Neuronal stem cell (in vitro differentiated cells): ENCODE data around the gene POLRMT.

ENCODE experiments used
- DNase-seq: peaks from one replicate; pipeline ENCODE4 v3.0.0-alpha.2; 2013; ENCODE audit warnings: low spot score
- H2AFZ ChIP-seq: one replicate; pipeline ENCODE4 v1.6.1; 2013; ENCODE audit warnings: mild to moderate bottlenecking, low read length, inconsistent platforms
- H2AK5ac ChIP-seq: 2 replicates; pipeline ENCODE4 v1.6.1; 2013; ENCODE audit warnings: low read depth, mild to moderate bottlenecking, inconsistent platforms, low read length, moderate library complexity, mixed read lengths
- H2BK120ac ChIP-seq: 2 replicates; pipeline ENCODE4 v1.6.1; 2013; ENCODE audit warnings: low read depth, mild to moderate bottlenecking, inconsistent platforms, low read length, moderate library complexity, mixed read lengths
- H2BK12ac ChIP-seq: one replicate; pipeline ENCODE4 v1.6.1; 2013; ENCODE audit warnings: low read length, inconsistent platforms
- H2BK15ac ChIP-seq: 2 replicates; pipeline ENCODE4 v1.6.1; 2013; ENCODE audit warnings: mild to moderate bottlenecking, low read length, inconsistent platforms, mixed read lengths
- H2BK5ac ChIP-seq: one replicate; pipeline ENCODE4 v1.6.1; 2013; ENCODE audit warnings: inconsistent platforms, mild to moderate bottlenecking, low read length, moderate library complexity
- H3K14ac ChIP-seq: one replicate; pipeline ENCODE4 v1.6.1; 2013; ENCODE audit warnings: low read length, inconsistent platforms
- H3K18ac ChIP-seq: 2 replicates; pipeline ENCODE4 v1.6.1; 2013; ENCODE audit warnings: low read length, inconsistent platforms
- H3K23ac ChIP-seq: 2 replicates; pipeline ENCODE4 v1.6.1; 2013; ENCODE audit warnings: low read depth, mild to moderate bottlenecking, mixed read lengths, low read length, inconsistent platforms; ENCODE audit not compliant: poor library complexity
- H3K27ac ChIP-seq: replicated peaks from 3 replicates; pipeline ENCODE4 v1.5.1; 2013; ENCODE audit warnings: low read length, inconsistent platforms
- H3K27me3 ChIP-seq, 3 experiments: 2 replicates each; pipeline ENCODE4 v1.6.1; 2013; ENCODE audit warnings: low read length in 3 of 3, mild to moderate bottlenecking in 2 of 3, inconsistent platforms in 1 of 3, low read depth in 1 of 3, mixed read lengths in 1 of 3, moderate library complexity in 1 of 3; ENCODE audit not compliant: control insufficient read depth in 3 of 3, insufficient read depth in 3 of 3
- H3K36me3 ChIP-seq, 2 donors: replicated peaks in 1 of 2; 2 replicates each; pipeline ENCODE4 v1.6.1; 2013; ENCODE audit warnings: low read length in 2 of 2; ENCODE audit not compliant: control insufficient read depth in 2 of 2, insufficient read depth in 2 of 2
- H3K4ac ChIP-seq: 2 replicates; pipeline ENCODE4 v1.6.1; 2013; ENCODE audit warnings: inconsistent platforms, mild to moderate bottlenecking, low read length, moderate library complexity
- H3K4me1 ChIP-seq, 2 donors: 1 replicate in 1 of 2; 2 replicates in 1 of 2; pipeline ENCODE4 v1.6.1; 2013; ENCODE audit warnings: low read length in 2 of 2, low read depth in 1 of 2; ENCODE audit not compliant: control insufficient read depth in 2 of 2, insufficient read depth in 1 of 2
- H3K4me2 ChIP-seq: one replicate; pipeline ENCODE4 v1.6.1; 2013; ENCODE audit warnings: mild to moderate bottlenecking, low read length, inconsistent platforms; ENCODE audit not compliant: insufficient read depth, poor library complexity, severe bottlenecking
- H3K4me3 ChIP-seq, 2 donors: 2 replicates each; pipeline ENCODE4 v1.5.1; 2013; ENCODE audit warnings: low read length in 2 of 2, mild to moderate bottlenecking in 2 of 2, inconsistent platforms in 1 of 2, moderate library complexity in 1 of 2
- H3K79me1 ChIP-seq: one replicate; pipeline ENCODE4 v1.6.1; 2013; ENCODE audit warnings: low read depth, mild to moderate bottlenecking, inconsistent platforms, low read length, moderate library complexity
- H3K9ac ChIP-seq: one replicate; pipeline ENCODE4 v1.6.1; 2013; ENCODE audit warnings: mild to moderate bottlenecking, low read depth, low read length, inconsistent platforms; ENCODE audit not compliant: poor library complexity
- H3K9me3 ChIP-seq, 2 donors: replicated peaks in 1 of 2; 2 replicates each; pipeline versions ENCODE3 to v1.6.1; 2013; ENCODE audit warnings: low read length in 2 of 2, mild to moderate bottlenecking in 2 of 2, inconsistent platforms in 1 of 2, low read depth in 1 of 2, mixed read lengths in 1 of 2, moderate library complexity in 1 of 2; ENCODE audit not compliant: control insufficient read depth in 2 of 2, insufficient read depth in 1 of 2
- H4K8ac ChIP-seq: one replicate; pipeline ENCODE4 v1.6.1; 2013; ENCODE audit warnings: low read depth, mild to moderate bottlenecking, inconsistent platforms, low read length, moderate library complexity
- H4K91ac ChIP-seq: one replicate; pipeline ENCODE4 v1.6.1; 2013; ENCODE audit warnings: low read length, low read depth, mild to moderate bottlenecking, inconsistent platforms; ENCODE audit not compliant: poor library complexity
- WGBS, 2 donors: extraction: QIAGEN DNeasy Blood & Tissue Kit; methylation state at CpG; one replicate each; pipeline ENCODE4 v1.1.7; 2013; ENCODE audit warnings: missing lambda C conversion rate in 2 of 2, mixed read lengths in 1 of 2; ENCODE audit not compliant: insufficient read length in 2 of 2, insufficient replicate concordance in 1 of 2; ENCODE audit errors: extremely low coverage in 2 of 2; 5-methylcytosine and 5-hydroxymethylcytosine counted together

Gene POLRMT

DNA sequence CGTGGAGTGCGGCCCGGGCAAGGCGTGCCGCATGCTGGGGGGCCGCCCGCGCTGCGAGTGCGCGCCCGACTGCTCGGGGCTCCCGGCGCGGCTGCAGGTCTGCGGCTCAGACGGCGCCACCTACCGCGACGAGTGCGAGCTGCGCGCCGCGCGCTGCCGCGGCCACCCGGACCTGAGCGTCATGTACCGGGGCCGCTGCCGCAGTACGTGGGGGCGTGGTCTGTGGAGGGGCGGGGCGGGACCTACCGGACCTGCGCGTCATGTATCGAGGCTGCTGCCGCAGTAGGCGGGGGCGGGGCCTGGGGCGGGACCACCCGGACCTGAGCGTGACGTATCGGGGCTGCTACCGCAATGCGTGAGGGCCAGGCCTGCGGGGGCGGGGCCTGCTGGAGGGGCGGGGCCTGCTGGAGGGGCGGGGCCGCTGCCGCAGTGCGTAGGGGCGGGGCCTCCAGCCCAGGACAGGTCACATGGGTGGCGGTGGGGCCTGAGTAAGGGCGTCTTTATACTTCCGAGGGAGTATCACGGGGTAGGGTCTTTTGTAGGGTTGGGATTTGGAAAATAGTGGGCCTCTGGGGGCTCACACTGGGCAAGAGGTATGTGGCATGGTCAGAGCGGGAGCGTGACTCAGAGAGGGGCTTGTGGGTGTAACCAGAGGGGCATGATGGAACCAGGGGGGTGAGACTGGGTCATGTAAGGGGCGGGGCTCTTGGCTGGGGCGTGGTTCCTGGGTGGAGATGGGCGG is 47.1 kb upstream of the POLRMT start:
- Histone ChIP-seq H3K79me1 (peaks cover 6% of the 10 kb centered on the region), H3K27me3 (peaks cover 2 to 14% (median 10%) of the 10 kb centered on the region in 3 experiments), H3K14ac (peak overlapping the region; percentile 99), H3K18ac (peak overlapping the region; percentile 99), H3K4me1 (peaks cover 11 to 12% of the 10 kb centered on the region in 2 donors), H4K91ac (peak overlapping the region; percentile 85), H2BK15ac (peak overlapping the region; percentile 94), H2AK5ac (peak overlapping the region; percentile 23), H2AFZ (peak overlapping the region; percentile 98), H3K9me3 (no peaks in the 10 kb centered on the region), H3K4me2 (peak overlapping the region; percentile 86), H2BK5ac (peak overlapping the region; percentile 87), H3K23ac (peak overlapping the region; percentile 97), H4K8ac (no peak overlapping the region), H3K4me3 (peak overlapping the region; percentile 71 to 97), H3K27ac (peak overlapping the region; percentile 89), H3K4ac (no peak overlapping the region), H3K9ac (peak overlapping the region; percentile 99), H2BK12ac (no peak overlapping the region), H3K36me3 (no peaks in the 10 kb centered on the region), H2BK120ac (peak overlapping the region; percentile 87)
- WGBS, 2 donors = no CpG with 5 or more reads among the region's 70 CpGs
- peak; percentile 98 for DNase-seq

- DNase-seq = no peak
- H3K27ac ChIP-seq = peak overlapping the region; percentile 89
- H4K8ac ChIP-seq = no peak overlapping the region
- peak overlapping the region; percentile 92 for H2AFZ ChIP-seq
- H4K91ac ChIP-seq = peak overlapping the region; percentile 85
- H3K4me2 ChIP-seq = peak overlapping the region; percentile 84
- peak overlapping the region; percentile 99 for H3K9ac ChIP-seq
- peak overlapping the region; percentile 23 for H2AK5ac ChIP-seq
- H3K9me3 ChIP-seq = no peaks in the 10 kb centered on the region
- H3K23ac ChIP-seq = peak overlapping the region; percentile 97
- peak overlapping the region; percentile 71 to 97 for H3K4me3 ChIP-seq
- H2BK15ac ChIP-seq = no peak overlapping the region
- H3K18ac ChIP-seq = peak overlapping the region; percentile 99
- H2BK12ac ChIP-seq = no peak overlapping the region
- H3K36me3 ChIP-seq = no peaks in the 10 kb centered on the region
- WGBS, 2 donors = no CpG with 5 or more reads among the region's 69 CpGs
- no peak overlapping the region for H3K4ac ChIP-seq
- peaks cover 2 to 18% (median 14%) of the 10 kb centered on the region in 3 experiments for H3K27me3 ChIP-seq
- H2BK120ac ChIP-seq = peak overlapping the region; percentile 87
- H3K79me1 ChIP-seq = peaks cover 6% of the 10 kb centered on the region
- H3K4me1 ChIP-seq = peaks cover 14 to 18% of the 10 kb centered on the region in 2 donors
- peak overlapping the region; percentile 99 for H3K14ac ChIP-seq
- peak overlapping the region; percentile 57 for H2BK5ac ChIP-seq
Measured at GRCh38 chr19:679418-680286, 46.3 kb upstream of the POLRMT start.

- DNase-seq = no peak
- H3K4me1 ChIP-seq = peaks cover 14 to 23% of the 10 kb centered on the region in 2 donors
- no peak overlapping the region for H2BK15ac ChIP-seq
- H3K9ac ChIP-seq = no peak overlapping the region
- peak overlapping the region; percentile 22 for H3K18ac ChIP-seq
- H3K79me1 ChIP-seq = peaks cover 6% of the 10 kb centered on the region
- H2BK120ac ChIP-seq = no peak overlapping the region
- H2BK5ac ChIP-seq = no peak overlapping the region
- H2AFZ ChIP-seq = no peak overlapping the region
- peak overlapping the region; percentile 84 for H3K4me2 ChIP-seq
- H4K91ac ChIP-seq = no peak overlapping the region
- no peak overlapping the region for H4K8ac ChIP-seq
- H3K27me3 ChIP-seq = peaks cover 2 to 18% (median 15%) of the 10 kb centered on the region in 3 experiments
- no peak overlapping the region for H2BK12ac ChIP-seq
- H3K9me3 ChIP-seq = no peaks in the 10 kb centered on the region
- no peak overlapping the region for H3K14ac ChIP-seq
- H3K27ac ChIP-seq = no peak overlapping the region
- H3K36me3 ChIP-seq = no peaks in the 10 kb centered on the region
- peak overlapping the region; percentile 23 for H2AK5ac ChIP-seq
- no CpG with 5 or more reads among the region's 16 CpGs for WGBS, 2 donors
- H3K4me3 ChIP-seq = peak overlapping the region in 1 of 2 donors; percentile 71
- no peak overlapping the region for H3K23ac ChIP-seq
- H3K4ac ChIP-seq = no peak overlapping the region
Measured at GRCh38 chr19:678791-679388, 45.6 kb upstream of the POLRMT start.
